Osteocyte (in vitro differentiated cells): ENCODE measurements around the gene GOLM1. TPM values are rescaled to one million over a fixed set of nuclear protein-coding genes. Genes with fewer than 3 reads are reported as not detected.
A peak's percentile ranks its signal among the peaks of the same experiment; 100 is the strongest.

Source experiments
- DNase-seq: peaks from one replicate; pipeline ENCODE4 v3.0.0; 2021; ENCODE audit warnings: mixed read lengths; ENCODE audit not compliant: unreplicated experiment; ENCODE audit errors: extremely low spot score
- H3K27ac Mint-ChIP-seq: one replicate; pipeline ENCODE4 v1.8.0; 2021; ENCODE audit warnings: mild to moderate bottlenecking, mixed read lengths; ENCODE audit not compliant: unreplicated experiment
- H3K27me3 Mint-ChIP-seq: one replicate; pipeline ENCODE4 v1.8.0; 2021; ENCODE audit warnings: mixed read lengths; ENCODE audit not compliant: unreplicated experiment
- H3K36me3 Mint-ChIP-seq: one replicate; pipeline ENCODE4 v1.8.0; 2021; ENCODE audit warnings: mixed read lengths; ENCODE audit not compliant: unreplicated experiment
- H3K4me1 Mint-ChIP-seq: one replicate; pipeline ENCODE4 v1.8.0; 2021; ENCODE audit warnings: mixed read lengths; ENCODE audit not compliant: unreplicated experiment
- H3K4me3 Mint-ChIP-seq: one replicate; pipeline ENCODE4 v1.8.0; 2021; ENCODE audit warnings: mild to moderate bottlenecking, moderate library complexity, mixed read lengths; ENCODE audit not compliant: unreplicated experiment
- H3K9me3 Mint-ChIP-seq: one replicate; pipeline ENCODE4 v1.8.0; 2021; ENCODE audit warnings: mixed read lengths; ENCODE audit not compliant: unreplicated experiment
- total RNA-seq: library from RNA; stranded (reverse); gene quantifications from 2 replicates; pipeline ENCODE4 v1.2.1, GENCODE V29; 2021
- TF ChIP-seq, protein P1 (sequence below): fragments of 200-600 bp; sonication (generic); IDR thresholded peaks from 2 replicates; pipeline ENCODE4 v1.5.0; 2021; ENCODE audit warnings: antibody characterized with exemption, mild to moderate bottlenecking, moderate library complexity

GOLM1 gene
- total RNA-seq, 1 donor from 2014 or later: 91.9 TPM

DNA sequence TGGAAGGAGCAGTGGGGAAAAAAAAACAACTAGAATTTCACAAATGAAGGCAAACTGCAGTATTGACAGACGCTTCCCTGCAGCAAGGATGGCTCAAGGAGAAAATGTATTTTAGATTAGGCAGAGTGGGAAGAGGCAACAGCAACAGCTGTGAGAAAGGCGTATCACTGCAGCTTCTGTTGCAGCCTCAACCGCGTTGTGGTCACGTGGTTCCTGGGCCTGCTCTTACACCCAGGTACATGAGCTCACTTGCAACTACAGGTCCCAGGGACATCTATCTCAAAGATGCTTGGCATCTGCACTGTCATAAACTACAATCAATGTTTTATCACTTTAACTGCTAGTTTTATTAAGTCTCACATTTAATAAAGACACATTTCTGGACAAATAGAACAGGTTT is 36.0 kb upstream of the GOLM1 start:
- no peaks in the 10 kb centered on the region for H3K9me3 Mint-ChIP-seq
- no peak for DNase-seq
- H3K4me1 Mint-ChIP-seq: no peaks in the 10 kb centered on the region
- peaks cover 5% of the 10 kb centered on the region for H3K27me3 Mint-ChIP-seq
- H3K4me3 Mint-ChIP-seq: no peak overlapping the region
- TF ChIP-seq, protein P1, sequence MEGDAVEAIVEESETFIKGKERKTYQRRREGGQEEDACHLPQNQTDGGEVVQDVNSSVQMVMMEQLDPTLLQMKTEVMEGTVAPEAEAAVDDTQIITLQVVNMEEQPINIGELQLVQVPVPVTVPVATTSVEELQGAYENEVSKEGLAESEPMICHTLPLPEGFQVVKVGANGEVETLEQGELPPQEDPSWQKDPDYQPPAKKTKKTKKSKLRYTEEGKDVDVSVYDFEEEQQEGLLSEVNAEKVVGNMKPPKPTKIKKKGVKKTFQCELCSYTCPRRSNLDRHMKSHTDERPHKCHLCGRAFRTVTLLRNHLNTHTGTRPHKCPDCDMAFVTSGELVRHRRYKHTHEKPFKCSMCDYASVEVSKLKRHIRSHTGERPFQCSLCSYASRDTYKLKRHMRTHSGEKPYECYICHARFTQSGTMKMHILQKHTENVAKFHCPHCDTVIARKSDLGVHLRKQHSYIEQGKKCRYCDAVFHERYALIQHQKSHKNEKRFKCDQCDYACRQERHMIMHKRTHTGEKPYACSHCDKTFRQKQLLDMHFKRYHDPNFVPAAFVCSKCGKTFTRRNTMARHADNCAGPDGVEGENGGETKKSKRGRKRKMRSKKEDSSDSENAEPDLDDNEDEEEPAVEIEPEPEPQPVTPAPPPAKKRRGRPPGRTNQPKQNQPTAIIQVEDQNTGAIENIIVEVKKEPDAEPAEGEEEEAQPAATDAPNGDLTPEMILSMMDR: no peak
- no peaks in the 10 kb centered on the region for H3K36me3 Mint-ChIP-seq
- H3K27ac Mint-ChIP-seq: no peak overlapping the region

DNA sequence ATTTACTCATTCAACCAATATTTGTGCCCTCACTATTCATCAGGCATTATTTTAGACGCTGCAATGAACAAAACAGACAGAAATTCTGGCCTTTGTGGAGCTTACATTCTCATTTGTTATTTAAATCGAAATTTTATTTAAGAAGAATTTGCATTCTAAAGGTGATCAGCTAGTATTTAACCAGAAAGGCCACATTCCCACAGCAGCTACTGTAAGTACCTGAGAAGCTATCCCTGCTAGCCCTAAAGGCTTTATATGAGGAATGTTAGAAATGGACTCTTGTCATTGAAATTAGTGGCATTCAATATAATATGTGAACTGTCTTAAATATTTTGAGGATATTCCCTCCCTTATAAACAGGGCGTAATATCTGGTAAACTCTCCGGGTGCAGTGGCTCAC is 35.0 kb upstream of the GOLM1 start:
- no peak for DNase-seq
- no peak overlapping the region for H3K4me3 Mint-ChIP-seq
- H3K9me3 Mint-ChIP-seq: no peaks in the 10 kb centered on the region
- no peaks in the 10 kb centered on the region for H3K4me1 Mint-ChIP-seq
- H3K27me3 Mint-ChIP-seq: peaks cover 5% of the 10 kb centered on the region
- H3K27ac Mint-ChIP-seq: no peak overlapping the region
- TF ChIP-seq, protein P1: no peak
- no peaks in the 10 kb centered on the region for H3K36me3 Mint-ChIP-seq

DNA sequence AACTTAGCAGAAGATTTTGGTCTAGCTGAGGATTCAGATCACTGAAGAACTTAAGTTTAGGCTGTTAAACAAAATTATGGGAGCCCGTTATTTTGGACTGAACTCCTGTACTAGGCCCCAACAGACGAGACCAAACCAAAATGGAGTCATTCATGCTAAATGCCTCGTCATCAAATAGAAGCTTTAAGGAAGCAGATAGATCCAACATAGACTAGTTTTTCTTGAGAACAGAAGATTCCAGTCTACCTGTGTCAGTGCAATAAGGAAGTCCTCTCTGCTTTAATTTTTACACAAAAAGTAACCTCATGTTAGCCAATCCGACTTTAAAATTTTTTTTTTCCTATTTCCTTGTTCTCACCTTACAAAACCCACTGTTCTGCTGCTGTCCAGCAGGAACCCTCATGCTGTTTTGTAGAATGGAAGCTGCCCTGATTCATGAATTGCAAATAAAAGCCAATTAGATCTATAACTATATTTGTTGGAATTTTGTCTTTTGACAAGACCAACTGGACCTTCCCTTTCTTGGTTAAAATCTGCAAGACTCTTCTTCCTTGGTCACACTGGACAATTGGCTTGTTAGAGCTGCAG is 29.0 kb upstream of the GOLM1 start:
- Mint-ChIP-seq H3K36me3 (no peaks in the 10 kb centered on the region), H3K9me3 (no peaks in the 10 kb centered on the region), H3K27me3 (peaks cover 8% of the 10 kb centered on the region), H3K4me3 (no peak overlapping the region), H3K27ac (no peak overlapping the region), H3K4me1 (peaks cover 14% of the 10 kb centered on the region)
- no peak for DNase-seq
- TF ChIP-seq, protein P1: no peak

DNA sequence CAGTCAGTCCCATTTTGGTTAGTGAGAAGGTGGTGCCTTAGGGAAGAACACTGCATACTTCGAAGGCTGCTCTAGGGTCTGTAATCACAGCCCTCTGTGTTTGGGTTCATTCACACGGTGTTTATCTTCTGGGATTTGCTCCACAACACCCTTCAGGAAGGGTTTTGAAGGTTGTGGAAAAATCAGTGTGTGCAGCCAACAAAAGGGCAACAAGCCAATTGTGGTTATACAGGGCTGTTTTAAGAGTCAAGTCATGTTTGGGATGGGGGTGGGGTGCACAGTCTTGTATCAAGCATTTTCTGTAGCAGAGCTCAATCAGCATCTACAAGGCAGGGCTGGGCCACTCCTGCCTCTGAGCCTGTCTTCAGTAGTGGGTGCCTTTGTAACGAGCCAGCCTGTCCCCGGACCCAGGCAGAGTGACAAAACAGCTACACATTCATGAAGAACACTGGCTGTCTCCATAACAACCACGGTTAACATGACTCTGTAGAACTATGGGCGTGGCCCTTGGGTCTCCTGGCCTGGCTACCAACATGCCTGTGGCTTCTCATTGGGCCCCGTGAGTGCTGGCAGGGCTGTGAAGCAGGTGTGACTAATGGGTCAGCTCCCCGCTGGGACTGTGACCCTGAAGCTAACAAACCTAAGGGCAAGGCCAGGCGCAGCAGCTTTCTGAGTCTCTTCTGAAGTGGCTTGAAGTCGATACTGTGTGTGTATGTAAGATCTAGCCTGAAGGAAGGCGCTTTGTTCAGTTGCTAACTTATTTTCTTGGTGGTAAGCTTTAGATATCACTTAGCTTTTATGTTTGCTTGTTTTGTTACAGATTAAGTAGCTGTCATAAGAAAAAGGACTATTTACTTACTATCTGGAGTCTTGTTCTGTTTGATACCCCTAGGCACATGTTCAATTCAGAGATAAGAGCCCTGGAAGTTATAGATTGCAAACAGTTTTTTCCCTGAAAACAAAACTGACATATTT is 27.9 kb upstream of the GOLM1 start:
- Mint-ChIP-seq H3K9me3 (no peaks in the 10 kb centered on the region), H3K27ac (peak overlapping the region; percentile 36), H3K4me3 (no peak overlapping the region), H3K36me3 (no peaks in the 10 kb centered on the region), H3K27me3 (peaks cover 9% of the 10 kb centered on the region), H3K4me1 (peaks cover 14% of the 10 kb centered on the region)
- TF ChIP-seq, protein P1: no peak
- no peak for DNase-seq

DNA sequence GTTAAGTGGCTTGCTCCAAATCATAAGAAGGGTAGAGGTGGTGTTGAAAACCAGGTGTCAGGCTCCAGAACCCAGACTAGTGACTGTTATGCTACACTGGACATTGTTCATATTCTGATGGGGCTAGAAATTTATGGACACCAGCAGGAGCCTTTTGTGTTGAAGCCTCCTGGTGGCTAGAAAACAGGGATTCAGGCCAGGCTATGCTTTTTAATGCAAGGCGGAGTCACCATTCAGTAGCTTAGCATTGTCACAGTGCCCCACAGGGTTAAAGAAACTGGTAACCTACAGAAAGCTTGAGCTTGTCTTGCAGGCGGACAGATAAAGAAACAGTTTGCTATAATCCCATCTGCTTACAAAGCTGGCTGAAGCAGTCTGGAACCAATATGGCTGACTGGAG is 23.0 kb upstream of the GOLM1 start:
- no peak for DNase-seq
- Mint-ChIP-seq H3K9me3 (no peaks in the 10 kb centered on the region), H3K27me3 (peaks cover 16% of the 10 kb centered on the region), H3K4me3 (no peak overlapping the region), H3K4me1 (peaks cover 9% of the 10 kb centered on the region), H3K36me3 (no peaks in the 10 kb centered on the region), H3K27ac (no peak overlapping the region)
- TF ChIP-seq, protein P1: peak; percentile 18
